ENCODE measurements around the gene BABAM1. TPM values are rescaled to one million over a fixed set of nuclear protein-coding genes. Genes with fewer than 3 reads are reported as not detected.

BABAM1 gene
- total RNA-seq, 4 donors from 2014 or later, result 86.3 to 120 (median 99.4) TPM

DNA sequence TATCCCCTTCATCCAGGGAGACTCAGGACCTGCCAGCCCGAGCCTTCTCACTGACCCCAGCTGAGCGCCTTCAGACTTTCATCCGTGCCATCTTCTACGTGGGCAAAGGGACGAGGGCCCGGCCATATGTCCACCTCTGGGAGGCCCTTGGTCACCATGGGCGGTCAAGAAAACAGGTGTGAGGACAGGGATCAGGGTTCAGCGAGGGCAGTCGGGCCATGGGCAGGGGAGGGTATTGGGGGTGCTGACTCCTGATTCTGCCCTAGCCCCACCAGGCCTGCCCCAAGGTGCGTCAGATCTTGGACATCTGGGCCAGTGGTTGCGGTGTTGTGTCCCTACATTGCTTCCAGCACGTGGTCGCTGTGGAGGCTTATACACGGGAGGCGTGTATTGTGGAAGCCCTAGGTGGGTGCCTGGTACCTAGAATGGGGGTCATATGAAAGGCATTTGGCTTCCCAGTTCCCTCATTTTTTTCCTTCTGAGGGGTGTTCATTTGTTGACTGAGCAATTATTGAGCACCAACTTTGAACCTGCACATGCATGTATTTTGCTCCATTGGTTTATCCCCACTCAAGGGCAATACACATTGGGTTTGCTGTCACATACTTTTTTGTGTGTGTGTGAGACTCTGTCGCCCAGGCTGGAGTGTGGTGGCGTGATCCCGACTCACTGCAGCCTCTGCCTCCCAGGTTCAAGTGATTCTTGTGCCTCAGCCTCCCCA is 18.3 kb downstream of the BABAM1 start:
- no peaks in the 10 kb centered on the region for H3K9me3 ChIP-seq
- no peak for TF ChIP-seq POLR2A (IDR thresholded peaks at IDR 0.05)
- TF ChIP-seq CTCF (IDR thresholded peaks at IDR 0.05 in 4 of 5, conservative IDR thresholded peaks at IDR 0.05 in 1 of 5), result no peak
- peaks cover 4 to 22% of the 10 kb centered on the region in 2 donors for H3K4me1 ChIP-seq
- intact Hi-C loops (cut with DNase I; ENCODE audit: low total_unique reads), result no loop called here
- H3K4me3 ChIP-seq, result no peak overlapping the region
- H3K27me3 ChIP-seq, result peaks cover 16% of the 10 kb centered on the region in 3 donors
- no peak overlapping the region for H3K27ac ChIP-seq
- no peaks in the 10 kb centered on the region for H3K36me3 ChIP-seq
- ATAC-seq, result no peak
- no peak for DNase-seq
- in situ Hi-C loops (cut with MboI; ENCODE audit: low sequenced_read_pairs in 4 of 4), result loop anchor here in 2 of 4 donors (5.0 to 25.0 kb wide), 3 partner anchors 81 to 523 kb away; no protein-coding TSS in a partner anchor

DNA sequence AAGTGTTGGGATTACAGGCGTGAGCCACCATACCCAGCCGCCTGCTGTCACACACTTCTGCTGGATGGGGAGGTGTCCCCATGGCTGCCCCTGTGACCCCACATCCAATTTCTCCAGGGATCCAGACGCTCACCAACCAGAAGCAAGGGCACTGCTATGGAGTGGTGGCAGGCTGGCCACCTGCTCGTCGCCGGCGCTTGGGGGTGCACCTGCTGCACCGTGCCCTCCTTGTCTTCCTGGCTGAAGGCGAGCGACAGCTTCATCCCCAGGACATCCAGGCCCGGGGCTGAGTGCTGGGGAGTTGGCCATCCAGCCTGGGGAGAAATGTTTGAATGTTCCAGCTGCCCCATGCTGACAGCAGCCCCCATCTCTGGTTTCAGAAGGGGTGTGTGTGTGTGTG is 19.0 kb downstream of the BABAM1 start:
- Histone ChIP-seq H3K27ac (no peak overlapping the region), H3K9me3 (no peaks in the 10 kb centered on the region), H3K36me3 (no peaks in the 10 kb centered on the region), H3K4me1 (peaks cover 4 to 22% of the 10 kb centered on the region in 2 donors), H3K4me3 (no peak overlapping the region), H3K27me3 (peaks cover 12 to 13% (median 13%) of the 10 kb centered on the region in 3 donors)
- intact Hi-C loops (cut with DNase I; ENCODE audit: low total_unique reads) (no loop called here), in situ Hi-C loops (cut with MboI; ENCODE audit: low sequenced_read_pairs in 4 of 4) (loop anchor here in 2 of 4 donors (5.0 to 25.0 kb wide), 3 partner anchors 81 to 524 kb away; no protein-coding TSS in a partner anchor)
- ATAC-seq, result no peak
- TF ChIP-seq CTCF (IDR thresholded peaks at IDR 0.05 in 4 of 5, conservative IDR thresholded peaks at IDR 0.05 in 1 of 5) (no peak), POLR2A (IDR thresholded peaks at IDR 0.05) (no peak)
- no peak for DNase-seq

DNA sequence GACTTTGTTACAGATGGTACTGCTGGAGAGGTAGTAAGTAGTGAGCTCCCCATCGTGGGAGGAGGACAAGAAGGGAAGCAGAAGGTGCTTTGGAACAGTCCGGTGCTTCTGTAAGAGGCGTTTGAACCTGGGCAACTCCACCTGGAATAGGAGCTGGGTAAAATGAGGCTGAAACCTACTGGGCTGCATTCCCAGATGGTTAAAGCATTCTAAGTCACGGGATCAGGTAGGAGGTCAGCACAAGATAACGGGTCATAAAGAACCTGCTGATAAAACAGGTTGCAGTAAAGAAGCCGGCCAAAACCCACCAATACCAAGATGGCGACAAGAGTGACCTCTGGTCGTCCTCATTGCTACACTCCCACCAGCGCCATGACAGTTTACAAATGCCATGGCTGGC is 19.5 kb downstream of the BABAM1 start:
- TF ChIP-seq CTCF (IDR thresholded peaks at IDR 0.05 in 4 of 5, conservative IDR thresholded peaks at IDR 0.05 in 1 of 5), result no peak
- TF ChIP-seq POLR2A (IDR thresholded peaks at IDR 0.05), result no peak
- Histone ChIP-seq H3K36me3 (no peaks in the 10 kb centered on the region), H3K27me3 (peaks cover 7 to 8% (median 8%) of the 10 kb centered on the region in 3 donors), H3K4me1 (peaks cover 4 to 19% of the 10 kb centered on the region in 2 donors), H3K4me3 (no peak overlapping the region), H3K9me3 (no peaks in the 10 kb centered on the region), H3K27ac (no peak overlapping the region)
- DNase-seq (no peak), ATAC-seq (no peak)
- in situ Hi-C loops (cut with MboI; ENCODE audit: low sequenced_read_pairs in 4 of 4) (loop anchor here in 2 of 4 donors (5.0 to 25.0 kb wide), 3 partner anchors 82 to 524 kb away; no protein-coding TSS in a partner anchor), intact Hi-C loops (cut with DNase I; ENCODE audit: low total_unique reads) (no loop called here)

- DNase-seq (peak; percentile 23 to 61), ATAC-seq (peak; percentile 49 to 60)
- TF ChIP-seq POLR2A (IDR thresholded peaks at IDR 0.05), result no peak
- no peak for TF ChIP-seq CTCF (IDR thresholded peaks at IDR 0.05 in 4 of 5, conservative IDR thresholded peaks at IDR 0.05 in 1 of 5)
These were observed 22.2 kb downstream of the BABAM1 start for GRCh38 chr19:17289489-17289888.

More at GRCh38 chr19:17289489-17289888, 22.2 kb downstream of the BABAM1 start:
- peak overlapping the region in 3 of 4 donors; percentile 43 to 49 (median 47) for H3K27ac ChIP-seq
- H3K27me3 ChIP-seq, result no peaks in the 10 kb centered on the region
- in situ Hi-C loops (cut with MboI; ENCODE audit: low sequenced_read_pairs in 4 of 4), result loop anchor here in 2 of 4 donors (5.0 to 25.0 kb wide), 3 partner anchors 85 to 527 kb away; no protein-coding TSS in a partner anchor
- intact Hi-C loops (cut with DNase I; ENCODE audit: low total_unique reads), result no loop called here
- no peaks in the 10 kb centered on the region for H3K9me3 ChIP-seq
- peaks cover 0 to 11% of the 10 kb centered on the region in 2 donors for H3K4me1 ChIP-seq
- H3K4me3 ChIP-seq, result no peak overlapping the region
- no peaks in the 10 kb centered on the region for H3K36me3 ChIP-seq

Measured in gastrocnemius medialis (tissue), 4 donors.